HT-29 (cell line): Measurements from ENCODE around the gene LOXL3. TPM values are rescaled to one million over a fixed set of nuclear protein-coding genes. Genes with fewer than 3 reads are reported as not detected.
"Not testable (repeated sequence)": the region's sequence is repeated elsewhere in the genome, so short reads cannot be mapped to it uniquely, and the experiment has no call there.

ENCODE experiments used
- DNase-seq: peaks from one replicate; pipeline ENCODE4 v3.0.0-alpha.2; 2015; ENCODE audit warnings: low spot score
- total RNA-seq: library from RNA; depleted of rRNA; stranded (reverse); fragments of >200 nt; shearing (Covaris generic); gene quantifications from 2 replicates; pipeline ENCODE4 v1.2.3, GENCODE V29; 2014

Gene LOXL3
- total RNA-seq, 1 experiment from 2014 or later: 0.74 TPM

DNA sequence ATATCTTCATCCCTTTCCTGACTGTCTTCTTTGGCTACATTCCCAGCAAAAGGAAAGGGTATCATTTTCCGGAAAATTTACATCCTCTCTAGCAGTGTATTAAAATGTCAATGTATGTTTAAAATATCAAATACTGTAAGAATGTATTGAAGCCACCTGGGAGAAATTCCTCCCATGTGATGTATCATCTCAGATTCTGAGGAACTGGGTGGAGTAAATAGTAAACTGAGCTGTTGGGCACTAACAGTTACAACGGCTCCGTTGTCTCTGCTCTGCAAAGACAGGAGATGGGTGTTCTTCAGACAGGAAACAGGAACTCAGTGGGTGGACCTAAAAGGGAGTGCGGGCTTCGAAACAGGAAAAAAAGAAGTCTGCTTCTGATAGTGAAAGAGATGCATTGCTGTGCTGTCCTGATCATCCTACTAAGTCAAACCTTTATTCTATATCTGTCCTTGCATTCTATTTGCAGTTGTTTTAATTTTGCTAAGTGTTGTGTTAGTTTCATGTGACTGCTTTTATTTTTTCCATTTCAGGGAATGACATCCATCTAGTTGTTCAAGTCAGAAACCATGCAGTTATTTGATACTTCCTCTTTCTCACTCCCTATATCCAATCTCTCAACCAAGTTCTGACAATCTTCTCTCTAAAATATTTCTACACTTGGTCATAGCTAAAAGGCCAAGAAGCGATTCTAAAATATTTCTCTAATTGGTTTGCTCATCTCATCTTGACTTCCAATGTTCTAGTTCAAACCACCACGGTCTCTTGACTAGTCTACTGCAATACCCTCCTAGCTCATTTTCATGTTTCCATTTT, 20.2 kb upstream of the LOXL3 start:
- DNase-seq: no peak

DNA sequence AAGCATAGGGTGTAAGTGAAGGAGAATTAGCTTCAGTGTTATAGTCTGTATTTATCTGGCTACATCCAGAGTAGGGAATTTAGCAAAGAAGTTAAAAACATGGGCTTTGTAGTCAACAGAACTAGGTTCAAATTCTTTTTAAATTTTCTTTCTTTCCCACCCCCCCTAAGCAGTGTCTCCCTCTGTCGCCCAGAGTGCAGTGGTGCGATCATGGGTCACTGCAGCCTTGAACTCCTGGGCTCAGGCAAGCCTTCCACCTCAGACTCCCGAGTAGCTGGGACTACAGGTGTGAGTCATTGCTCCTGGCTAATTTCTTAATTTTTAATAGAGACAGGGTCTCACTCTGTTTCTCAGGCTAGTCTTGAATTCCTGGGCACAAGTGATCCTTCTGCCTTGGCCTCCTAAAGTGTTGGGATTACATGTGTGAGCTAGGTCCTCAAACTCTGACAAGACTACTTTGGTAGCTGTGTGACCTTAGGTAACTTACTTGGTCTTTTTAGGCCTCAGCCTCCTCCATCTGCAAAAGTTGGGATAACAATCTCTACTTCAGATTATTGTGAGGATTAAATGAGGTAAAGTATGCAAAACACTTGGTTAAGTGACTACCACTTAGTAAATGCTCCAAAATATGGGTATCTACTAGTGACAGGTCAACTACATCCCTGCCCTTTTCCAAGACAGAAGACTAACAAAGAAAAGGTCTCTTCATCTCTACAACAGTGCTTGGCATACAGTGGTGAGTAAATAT, 18.6 kb upstream of the LOXL3 start:
- no peak for DNase-seq

DNA sequence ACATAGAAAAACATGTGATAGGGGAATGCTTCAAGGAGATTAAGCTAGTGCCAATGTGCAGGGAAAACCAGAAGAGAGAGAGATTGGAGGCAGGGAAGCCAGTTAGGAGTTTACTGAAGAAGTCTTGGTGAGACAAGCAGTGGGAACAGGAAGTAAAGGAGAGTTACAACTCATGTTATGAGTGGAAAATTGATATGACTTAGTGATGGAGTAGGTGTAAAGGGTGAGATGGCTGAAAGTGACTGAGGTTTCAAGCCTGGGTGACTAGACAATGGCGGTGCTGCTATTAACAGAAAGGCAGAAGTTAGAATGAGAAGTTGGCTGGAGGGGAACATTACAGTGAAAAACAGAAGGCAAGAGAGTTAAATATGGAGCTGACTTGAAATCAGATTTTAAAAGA, 17.3 kb upstream of the LOXL3 start:
- DNase-seq: no peak

DNA sequence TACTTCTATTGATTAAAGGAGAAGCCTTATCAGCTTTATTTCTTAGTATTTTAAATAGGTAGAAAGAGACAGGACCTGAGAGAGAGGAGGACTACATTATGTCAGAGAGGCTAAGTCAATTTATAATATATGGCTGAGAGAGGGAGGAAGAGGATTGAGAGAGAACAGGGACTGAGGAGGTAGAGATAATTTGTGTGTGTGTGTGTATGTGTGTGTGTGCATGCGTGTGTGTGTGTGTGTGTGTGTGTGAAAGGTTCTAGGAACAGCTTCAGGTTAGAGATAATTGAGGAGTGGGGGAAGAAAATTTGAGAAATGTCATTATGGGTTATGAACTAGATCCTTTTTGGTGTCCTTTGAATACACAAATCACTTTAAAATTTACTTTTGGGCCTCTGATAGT, 15.9 kb upstream of the LOXL3 start:
- no peak for DNase-seq

DNA sequence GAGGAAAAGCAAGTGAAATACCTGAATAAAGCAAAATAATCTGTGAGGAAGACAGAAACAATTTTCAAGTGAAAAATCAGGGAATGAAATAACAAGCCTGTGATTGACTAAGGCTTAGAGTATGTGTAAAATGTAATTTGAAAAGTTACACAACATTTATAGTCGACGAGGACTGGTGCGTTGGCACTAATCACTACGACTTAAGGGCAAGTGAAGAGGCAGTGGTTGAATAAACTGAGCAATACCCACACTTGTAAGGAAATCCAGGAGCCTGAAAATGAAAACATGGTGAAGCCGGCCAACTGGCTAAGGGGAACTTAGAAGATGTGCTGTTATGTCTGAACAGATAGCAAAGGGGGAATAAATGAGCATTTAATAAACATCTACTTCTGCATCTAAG, 14.1 kb upstream of the LOXL3 start:
- no peak for DNase-seq

DNA sequence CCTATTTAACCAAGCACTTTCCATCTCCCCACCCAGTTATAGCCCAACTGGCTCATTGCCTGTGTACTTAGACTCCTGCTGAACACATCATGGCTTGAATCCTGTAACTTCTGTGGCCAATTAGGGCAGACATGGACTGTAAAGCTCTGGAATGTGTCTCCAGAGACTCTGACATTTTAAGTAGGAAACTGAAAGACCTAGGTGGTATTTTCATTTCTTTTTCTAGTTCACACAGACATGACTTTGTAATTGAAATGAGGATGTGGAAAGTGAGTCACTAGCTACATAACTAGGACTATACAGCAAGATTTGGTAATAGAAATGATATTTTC, 13.0 kb upstream of the LOXL3 start:
- DNase-seq: no peak

DNA sequence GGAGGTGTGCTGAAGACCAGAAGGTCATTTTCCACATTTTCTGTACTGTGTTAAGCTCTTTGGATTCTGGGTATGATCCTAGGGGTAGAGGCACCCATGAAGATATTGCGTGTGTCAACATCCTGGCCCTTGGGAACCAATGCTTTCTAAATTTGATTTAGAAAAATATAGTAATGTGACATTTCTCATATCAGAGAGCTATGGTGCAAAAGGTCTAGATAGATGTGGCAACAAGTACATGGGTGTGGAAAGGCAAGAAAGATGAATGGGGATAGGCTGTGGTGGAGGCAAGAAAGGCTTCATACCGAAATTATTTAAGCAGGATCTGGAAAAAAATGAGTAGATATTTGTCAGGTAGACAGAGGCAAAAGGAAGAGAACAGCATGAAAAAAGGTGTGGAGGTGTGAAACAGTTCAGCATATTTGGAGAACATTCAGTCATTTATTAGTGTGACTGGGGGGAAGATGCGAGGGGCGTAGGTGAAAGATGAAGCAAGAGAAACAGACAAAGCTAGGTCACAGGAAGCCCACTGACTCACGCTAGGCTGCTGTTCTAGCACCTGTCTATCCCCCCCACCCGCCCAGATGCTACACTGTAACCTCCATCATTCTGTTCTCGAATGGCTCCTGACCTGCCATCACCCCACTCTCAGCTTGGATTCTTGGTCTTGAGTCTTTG, 12.5 kb upstream of the LOXL3 start:
- no peak for DNase-seq

DNA sequence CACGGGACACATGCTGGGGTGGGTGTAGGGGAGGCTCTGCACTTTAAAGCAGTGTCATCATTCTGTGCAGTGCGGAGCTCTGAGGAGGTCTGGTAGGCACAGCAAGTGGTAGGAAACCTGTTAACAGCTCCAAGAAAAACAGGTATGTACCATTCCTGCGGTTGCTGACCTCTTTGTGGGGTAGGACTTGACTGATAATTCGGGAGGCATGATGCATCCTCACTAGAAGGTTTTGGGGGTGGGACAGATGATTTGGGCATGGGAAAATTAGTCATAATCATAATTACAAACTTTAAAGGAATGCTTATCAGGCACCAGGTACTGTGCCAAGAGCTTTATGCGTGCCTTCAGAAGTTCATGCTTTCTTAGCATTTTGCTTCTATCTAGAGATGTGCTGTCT, 10.5 kb upstream of the LOXL3 start:
- no peak for DNase-seq

DNA sequence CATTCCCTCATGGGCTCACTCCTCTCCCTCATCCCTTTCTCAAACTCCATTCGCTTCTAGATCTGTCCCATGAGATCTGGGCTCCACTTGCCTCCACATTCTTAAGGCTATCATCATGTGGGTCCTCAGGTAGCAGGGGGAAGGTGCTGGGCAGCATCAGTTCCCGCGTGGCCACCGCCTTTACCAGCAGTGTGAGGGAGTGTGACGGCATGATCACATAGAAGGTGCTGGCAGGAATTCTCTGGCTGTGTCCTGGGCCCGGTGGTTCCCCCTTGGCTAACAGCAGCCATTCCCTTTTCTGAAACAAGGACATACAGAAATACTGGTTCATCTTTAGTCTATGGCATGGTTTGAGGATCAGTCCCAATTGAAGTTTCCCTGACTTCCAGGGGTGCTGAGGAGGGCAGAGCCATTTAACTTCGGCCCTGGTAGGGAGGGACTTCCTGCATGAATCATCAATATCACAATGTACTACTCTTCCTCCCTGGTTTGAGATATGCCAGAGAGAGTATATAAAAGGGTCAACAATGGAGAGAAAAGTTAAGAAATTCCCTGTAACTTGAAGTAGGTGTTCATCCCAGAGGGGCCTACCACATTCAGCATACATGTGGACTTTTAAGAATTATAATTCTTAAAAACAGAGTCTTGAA, 8.5 kb upstream of the LOXL3 start:
- no peak for DNase-seq

DNA sequence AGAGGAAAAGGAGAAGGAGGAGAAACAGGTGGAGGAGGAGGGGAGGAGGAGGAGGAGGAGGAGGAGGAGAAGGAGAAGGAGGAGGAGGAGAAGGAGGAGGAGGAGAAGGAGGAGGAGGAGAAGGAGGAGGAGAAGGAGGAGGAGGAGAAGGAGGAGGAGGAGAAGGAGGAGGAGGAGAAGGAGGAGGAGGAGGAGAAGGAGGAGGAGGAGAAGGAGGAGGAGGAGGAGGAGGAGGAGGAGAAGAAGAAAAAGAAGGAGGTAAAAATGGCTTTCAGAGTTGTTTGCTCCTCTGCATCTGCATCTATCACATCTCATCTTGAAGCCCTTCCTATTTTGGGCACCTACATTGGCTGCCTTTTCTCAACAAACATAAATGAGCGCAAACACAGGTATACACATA, 7.3 kb upstream of the LOXL3 start:
- not testable (repeated sequence) for DNase-seq

DNA sequence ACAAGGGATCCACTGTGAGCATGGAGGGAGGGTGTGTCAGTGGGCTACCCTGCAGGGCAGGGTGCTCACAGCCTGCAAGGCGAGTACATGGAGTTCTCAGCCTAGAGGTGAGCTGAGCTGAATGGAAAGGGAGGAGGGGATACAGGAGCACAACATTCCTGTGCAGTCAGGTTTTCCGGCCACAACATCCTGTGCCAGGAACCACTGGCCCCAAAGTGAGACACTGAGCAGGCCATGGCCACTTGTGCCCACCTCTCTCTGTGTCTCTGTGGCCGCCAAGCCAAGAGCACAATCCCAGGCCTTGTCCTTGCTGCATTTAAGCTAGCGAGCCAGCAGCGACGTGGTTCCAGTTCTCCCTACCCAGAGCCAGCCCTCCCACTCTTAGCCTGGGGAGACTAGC, 6.8 kb upstream of the LOXL3 start:
- DNase-seq: no peak

DNA sequence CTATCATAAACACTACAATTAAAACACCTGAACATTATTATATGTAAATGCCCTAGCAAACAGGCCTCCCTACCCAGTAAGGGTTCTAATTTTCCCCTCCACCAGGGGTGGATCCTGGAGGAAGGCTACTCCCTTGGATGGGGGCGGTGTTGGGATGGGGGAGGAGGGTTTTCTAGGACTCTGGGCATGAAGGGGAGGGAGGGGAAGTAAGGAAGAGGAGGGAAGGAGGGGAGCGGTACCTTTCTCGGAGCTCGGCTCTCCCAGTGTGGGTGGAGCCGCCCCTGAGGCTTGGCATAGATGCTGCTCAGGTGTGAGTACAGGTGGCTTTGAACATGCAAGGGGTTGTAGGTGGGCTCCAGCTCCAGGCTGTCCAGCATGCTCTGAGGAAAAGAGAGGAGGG, 6.2 kb upstream of the LOXL3 start:
- no peak for DNase-seq

DNA sequence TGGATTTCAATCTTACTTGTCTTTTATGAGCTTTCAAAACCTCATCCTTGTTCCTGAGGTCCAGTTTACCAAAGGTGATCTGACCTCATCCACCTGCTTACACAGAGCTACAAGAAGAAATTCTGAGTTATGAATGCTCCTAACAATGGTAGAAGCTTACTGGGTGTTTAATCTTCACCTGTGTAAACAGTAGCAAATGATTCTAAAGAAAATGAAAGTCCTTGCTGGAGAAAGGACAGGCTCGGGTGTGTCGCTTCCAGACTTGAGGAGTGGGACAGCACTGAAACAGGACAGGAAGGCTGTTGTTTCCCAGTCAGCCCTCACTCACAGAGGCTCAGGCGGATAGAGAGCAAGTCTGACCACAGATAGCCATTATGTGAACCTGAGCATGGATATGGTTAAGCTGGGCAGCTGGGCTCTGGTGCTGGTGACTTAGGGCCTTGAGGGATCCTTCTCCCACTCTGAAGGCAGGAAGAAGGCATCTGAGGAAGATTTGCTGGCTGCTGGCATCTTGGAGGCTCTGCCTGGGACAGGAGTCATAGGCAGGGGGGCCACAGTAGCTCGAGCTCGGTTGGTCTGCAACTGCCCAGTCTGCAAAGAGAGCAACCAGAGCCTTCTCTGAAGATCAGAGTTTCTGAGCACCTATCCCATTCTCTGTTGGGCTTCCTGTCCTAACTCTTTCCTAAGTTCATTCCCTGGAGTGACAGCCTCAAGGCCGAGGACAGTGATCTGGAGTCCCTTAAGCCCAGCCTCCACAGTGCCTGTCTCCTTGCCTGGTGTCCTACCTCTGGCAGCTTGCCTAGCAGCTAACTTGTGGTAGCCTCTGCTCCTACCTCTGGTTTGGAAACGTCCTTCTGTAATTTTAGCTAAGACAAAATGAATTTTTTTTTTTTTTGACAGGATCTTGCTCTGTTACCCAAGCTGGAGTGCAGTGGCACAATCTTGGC, 4.8 kb upstream of the LOXL3 start:
- DNase-seq: no peak

DNA sequence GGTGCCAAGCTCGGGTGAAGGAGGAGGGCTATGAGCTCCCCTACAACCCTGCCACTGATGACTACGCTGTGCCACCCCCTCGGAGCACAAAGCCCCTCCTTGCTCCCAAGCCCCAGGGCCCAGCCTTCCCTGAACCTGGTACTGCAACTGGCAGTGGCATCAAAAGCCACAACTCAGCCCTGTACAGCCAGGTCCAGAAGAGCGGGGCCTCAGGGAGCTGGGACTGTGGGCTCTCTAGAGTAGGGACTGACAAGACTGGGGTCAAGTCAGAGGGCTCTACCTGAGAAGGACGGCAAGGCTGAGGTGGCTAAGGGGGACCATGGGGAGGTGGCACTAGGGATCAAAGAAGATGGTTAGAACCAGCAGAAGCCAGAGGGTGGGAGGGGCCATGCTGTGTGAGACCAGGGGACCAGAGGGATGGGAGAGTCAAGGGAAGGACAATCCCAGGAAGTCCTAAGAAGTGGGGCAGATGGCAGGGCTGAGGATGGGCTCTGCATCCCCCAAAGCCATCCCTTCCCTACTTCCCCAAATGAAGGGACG, 3.2 kb upstream of the LOXL3 start:
- DNase-seq: no peak

DNA sequence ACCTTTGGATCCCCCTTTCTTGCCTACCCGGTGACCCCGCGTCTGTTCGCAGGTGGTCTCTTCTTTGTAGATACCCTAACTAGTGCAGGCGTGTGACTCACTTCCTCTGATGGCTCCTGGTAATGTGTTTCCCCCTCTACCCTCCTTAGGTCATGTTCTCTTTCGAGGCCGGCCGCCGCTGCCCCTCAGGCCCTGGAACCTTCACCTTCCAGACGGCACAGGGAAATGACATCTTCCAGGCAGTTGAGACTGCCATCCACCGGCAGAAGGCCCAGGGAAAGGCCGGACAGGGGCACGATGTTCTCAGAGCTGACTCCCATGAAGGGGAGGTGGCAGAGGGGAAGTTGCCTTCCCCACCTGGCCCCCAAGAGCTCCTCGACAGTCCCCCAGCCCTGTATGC, 2.4 kb upstream of the LOXL3 start:
- DNase-seq: no peak

DNA sequence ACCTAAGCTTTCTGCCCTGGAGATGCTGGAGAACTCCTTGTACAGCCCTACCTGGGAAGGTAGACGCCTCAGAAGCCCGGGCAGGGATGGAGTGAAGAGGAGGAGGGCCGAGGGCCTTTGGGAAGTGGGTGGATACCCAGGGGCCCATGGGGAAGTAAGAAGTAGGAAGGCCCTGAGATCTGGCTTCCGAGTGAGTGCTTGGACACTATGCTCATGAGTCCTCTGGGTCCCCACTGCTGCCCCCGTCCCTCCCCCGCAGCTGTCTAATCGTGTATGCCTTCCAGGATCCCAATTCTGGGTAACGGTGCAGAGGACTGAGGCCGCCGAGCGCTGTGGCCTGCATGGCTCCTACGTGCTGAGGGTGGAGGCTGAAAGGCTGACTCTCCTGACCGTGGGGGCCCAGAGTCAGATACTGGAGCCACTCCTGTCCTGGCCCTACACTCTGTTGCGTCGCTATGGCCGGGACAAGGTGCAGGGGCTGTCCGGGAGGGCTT, 1.9 kb upstream of the LOXL3 start:
- no peak for DNase-seq

DNA sequence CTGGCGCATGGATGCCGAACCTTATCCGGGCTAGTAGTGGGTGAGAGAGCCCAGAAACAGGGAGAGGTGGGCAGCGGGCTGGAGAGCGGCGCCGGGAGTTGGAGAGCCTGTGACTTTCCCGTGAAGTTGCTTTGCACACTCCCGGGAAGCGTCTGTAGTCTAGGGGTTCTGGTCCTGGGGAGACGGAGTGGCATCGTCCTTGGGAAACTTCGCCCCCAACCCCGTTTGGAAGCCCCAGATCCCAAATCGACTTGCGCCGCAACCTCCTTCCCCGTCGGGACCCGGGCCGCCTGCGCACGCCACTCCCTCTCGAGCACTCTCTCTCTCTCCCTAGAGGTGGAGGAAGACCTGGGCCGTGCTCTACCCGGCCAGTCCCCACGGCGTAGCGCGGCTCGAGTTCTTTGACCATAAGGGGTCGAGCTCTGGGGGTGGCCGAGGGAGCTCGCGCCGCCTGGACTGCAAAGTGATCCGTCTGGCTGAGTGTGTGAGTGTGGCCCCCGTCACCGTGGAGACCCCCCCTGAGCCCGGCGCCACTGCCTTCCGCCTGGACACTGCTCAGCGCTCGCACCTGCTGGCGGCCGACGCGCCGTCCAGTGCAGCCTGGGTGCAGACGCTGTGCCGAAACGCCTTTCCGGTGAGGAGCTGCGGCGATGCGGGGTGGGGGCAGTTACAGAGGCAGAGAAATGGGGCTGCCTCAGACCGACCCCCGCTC, 1.2 kb upstream of the LOXL3 start:
- DNase-seq: peak; percentile 69

DNA sequence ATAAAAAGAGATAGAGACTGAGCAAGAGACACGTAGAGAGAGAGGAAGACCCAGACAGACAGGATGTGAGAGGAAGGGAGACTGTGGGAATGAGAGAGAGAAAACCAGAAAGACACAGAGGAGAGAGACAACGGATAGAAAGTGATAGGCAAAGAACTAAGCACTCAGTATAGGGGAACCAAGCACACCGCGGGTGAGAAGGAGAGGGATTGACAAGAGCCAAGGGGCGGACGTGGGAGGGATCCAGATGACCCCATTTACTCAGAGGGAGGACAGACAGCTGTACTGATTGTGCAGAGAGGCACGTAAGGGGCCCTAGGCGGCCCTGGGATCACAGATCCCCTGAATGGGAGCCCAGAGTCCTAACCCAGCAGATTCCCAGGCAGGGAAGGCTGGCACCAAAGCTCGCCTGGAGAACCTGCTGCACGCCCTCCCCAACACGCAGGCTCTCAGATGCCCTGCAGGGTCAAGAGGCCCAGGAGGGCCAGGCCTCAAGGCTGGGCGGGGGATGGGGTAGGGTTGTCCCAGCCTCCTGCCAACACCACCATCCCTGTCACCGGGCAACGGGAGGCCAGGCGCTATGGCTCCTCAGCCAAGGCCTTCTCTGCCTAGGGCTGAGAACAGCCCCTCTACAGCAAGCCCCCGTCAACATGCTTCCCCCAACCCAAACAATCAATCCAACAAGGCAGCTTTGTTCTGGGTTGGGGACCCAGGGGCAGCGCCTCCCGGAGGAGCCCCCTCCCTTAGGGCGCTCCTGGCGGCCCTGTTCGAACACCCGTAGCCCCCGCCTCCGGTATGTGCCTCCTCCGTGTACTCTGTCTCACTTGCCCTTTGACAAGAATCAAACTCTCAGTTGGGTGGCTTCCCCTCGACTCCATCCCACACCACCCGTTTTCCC, 579 bp downstream of the LOXL3 start:
- no peak for DNase-seq
